Activated T-cell treated with anti-CD3 and anti-CD28 coated beads, Interleukin-2, amount 50 U/mL, for 48 hours (primary cell): Measurements from ENCODE around the gene SLC25A4.

Experiments used
- DNase-seq, 2 experiments: peaks; one replicate each; pipeline ENCODE4 v3.0.0-alpha.2; 2020

The SLC25A4 gene

DNA sequence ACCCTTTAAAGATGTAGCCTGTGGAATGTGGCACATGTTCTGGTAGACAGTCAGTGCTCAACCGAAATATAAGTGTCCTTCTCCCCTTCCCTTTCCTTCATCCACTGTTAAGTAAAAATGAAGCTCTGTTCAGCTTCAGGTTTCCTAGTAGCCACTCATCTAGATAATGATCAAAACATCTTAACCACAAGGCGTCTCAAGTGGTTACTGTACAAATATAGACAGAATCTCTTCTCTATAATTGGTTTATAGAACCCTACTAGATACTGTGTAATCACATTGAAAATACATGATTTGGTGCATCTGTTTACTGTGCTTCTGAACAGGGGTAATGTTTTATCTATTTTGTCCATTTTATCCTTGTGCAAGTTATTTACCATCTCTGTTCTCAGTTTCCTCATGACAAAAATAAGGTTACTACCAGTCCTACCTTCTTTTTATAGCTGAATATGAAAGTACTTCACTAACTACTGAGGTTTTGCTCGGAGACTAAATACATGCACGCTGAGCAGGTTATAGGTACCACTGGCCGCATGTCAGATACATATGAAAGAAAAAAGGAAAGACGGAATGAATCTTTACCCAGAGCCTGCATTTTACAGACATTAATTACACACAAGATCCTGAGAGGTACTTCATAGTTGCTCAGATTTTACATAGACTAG is 20.3 kb upstream of the SLC25A4 start:
- DNase-seq = no peak

DNA sequence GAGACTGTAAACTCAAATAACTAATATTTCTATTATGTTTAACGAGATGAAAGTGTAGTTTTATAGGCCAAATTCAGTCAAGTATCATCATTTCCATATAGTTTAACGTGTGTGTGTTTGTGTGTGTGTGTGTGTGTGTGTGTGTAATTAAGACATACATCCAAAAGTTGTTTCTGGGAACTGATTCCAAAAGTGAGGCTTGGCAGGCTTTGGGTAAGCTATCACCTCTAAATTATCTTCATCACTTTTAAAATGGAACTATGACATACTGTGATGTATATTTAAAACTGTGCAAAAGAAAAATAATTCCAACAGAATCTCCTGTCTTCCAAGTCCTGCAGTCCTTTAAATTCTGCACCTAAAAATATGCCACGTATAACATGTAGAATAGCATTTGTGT is 19.1 kb upstream of the SLC25A4 start:
- DNase-seq = no peak

DNA sequence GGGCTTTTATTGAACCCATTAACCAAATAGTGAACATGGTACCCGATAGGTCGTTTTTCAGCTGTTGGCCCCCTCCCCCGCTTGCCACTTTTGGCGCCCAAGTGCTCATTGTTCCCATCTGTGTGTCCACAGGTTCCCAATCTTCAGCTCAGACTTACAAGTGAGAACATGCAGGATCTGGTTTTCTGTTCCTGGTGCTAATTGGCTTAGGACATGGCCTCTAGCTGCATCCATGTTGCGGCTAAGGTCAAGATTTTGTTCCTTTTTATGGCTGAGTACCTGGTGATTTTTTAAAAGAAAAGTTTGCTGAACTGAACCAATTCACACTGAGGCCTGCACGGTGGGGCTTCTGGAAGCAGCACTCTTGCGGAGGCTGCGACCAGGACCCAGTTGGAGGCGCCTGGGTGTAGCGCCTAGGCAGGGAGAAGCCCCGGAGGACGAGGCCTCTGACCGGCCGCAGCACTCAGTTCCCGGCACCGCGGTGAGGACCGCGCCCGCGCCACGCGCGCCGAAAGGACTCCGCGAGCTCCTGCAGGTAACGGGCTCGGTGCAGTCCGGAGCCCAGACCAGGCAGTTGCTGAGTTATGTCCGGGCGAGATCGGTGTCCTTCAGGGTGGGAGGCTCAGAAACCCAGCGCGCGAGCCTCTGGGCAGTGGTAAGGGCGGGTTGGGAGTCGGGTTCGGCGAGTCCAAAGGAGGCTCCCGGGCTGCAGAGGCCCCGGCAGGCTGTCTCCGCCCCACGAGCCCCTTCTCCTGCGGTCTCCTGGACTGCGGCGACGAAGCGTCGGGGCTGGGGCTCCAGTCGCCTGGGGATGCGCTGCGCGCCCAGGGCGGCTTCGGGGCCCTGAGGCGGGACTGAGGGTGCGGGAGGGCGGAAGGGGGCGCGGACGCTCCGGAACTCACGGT is 15.8 kb upstream of the SLC25A4 start:
- DNase-seq = peak in 1 of 2 experiments; percentile 34

DNA sequence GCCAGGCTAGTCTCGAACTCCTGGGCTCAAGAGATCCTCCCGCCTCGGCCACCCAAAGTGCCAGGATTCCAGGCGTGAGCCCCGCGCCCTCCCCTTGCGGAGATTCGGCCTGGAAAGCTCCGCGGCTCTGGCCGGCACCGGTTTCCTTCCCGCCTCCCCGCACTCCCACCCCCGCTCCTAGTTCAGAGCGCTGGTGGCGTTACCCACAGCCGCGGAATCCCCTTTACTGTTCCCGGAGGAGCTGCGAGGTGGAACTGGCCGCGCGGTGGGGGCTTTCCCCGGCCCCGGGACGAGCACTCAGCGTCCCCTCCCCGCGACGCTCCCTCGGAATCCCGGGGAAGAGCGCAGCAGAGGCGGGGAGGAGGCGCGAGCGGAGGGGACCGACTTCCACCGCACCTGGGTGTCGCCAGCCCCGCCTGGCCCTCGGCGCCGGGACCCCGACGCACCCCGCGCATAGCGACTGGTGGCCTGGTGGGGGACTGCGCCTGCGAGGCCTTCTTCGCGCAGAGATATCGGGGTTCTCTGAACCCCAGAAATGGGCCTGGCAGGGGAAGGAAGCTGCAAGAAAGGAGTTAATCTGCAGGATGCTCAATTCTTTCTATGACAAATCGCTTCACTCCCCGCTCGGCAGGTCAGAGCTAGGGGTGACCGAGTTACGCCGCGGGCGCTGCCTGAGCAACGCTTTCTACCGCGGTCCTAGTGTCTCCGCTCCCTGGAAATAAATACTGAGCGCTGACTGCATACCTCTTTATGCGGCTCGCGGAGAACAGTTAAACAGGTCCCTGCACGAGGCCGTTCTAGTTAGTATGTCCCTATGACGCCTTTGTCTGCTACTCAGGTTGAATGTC is 14.6 kb upstream of the SLC25A4 start:
- DNase-seq = peak; percentile 44 to 51

DNA sequence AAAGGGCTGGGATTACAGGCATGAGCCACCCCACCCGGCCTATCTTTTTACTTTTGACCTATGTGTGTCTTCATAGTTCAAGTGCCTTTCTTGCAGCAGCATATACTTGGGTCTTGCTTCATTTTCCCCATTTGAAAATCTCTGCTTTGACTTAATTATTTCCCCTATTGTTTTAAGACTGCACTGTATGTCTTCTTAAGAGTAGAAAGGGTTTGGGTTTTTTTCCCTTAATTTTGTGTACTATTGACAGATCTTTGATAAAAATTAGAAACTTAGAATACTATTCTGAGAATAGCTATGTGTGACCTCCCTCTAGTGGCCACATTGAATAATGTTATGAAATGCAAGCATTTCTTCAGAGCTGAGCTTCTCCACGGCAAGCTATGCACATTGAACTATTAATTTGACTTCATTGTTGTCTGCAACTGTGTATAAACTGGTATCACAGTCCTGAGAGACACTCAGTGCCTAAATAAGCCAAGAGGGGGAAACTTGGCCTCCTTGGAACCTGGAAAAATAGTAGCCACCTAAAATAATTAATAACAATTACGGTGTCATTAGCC is 8.7 kb upstream of the SLC25A4 start:
- no peak for DNase-seq

DNA sequence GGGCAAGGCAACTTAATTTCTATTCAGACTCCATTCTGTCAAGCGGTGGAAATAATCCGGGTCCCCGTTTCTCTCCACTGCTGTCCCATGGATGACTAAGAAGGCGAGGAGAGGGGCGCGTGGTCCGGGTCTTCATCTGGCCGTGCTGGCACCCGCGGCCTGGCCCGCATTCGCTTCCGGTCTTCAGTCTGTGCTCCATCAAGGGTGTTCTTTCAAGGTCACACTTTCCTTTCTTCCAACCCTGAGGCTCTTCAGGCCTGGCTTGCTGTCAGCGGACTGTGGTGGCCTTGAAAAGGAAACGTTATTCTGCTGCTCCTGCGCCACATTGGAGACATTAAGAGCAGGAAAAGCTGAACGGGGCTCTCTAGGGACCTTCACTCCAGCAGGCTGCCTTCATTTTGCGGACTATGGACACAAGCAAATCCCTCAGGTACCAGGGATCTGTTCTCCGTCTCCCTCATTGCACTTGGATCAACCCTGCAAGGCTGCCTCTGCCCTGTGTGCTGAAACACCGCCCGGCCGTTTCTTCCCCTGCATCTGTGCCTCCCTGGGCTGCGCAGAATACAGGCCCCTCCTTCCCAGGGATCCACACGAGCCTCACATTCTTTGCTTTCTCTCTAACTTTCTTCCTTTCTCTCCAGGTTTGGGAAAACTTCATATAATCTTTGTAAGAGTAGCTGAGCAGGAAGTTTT is 5.7 kb upstream of the SLC25A4 start:
- no peak for DNase-seq

DNA sequence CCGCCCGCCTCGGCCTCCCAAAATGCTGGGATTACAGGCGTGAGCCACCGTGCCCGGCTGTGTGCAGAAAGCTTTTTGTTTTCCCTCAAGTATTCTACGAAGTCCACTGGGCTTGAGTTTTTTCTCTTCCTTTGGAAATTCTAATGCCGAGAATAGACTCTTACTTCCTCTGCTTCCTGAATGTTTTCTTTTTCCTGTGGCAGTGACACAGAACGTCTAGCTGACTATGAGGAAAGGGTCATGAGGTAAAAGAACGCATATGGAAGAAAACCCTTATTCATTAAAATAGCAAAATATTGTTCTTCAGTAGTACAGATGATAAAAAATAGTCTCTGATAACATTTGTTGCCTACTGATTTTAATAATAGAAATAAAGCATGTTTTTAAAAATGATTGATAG is 4.9 kb upstream of the SLC25A4 start:
- no peak for DNase-seq

DNA sequence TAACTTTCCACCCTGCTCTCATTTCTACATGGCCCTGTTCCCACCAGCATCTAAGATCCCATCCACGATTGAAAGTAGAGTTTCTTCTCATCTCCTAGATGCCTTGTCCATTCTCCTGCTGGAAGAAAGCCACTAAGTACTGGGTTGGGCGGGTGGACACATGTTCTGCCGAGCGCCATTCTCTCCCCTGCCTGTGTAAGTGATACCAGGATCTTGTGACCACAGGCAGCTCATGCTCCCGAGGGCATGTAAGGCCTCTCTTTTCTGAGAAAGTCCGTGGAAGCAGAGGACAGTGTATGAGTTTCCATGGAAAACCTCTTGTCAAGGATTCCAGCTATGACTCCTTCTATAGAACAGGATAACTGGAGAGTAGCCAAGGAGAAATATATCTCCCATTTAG is 3.3 kb upstream of the SLC25A4 start:
- DNase-seq = no peak

DNA sequence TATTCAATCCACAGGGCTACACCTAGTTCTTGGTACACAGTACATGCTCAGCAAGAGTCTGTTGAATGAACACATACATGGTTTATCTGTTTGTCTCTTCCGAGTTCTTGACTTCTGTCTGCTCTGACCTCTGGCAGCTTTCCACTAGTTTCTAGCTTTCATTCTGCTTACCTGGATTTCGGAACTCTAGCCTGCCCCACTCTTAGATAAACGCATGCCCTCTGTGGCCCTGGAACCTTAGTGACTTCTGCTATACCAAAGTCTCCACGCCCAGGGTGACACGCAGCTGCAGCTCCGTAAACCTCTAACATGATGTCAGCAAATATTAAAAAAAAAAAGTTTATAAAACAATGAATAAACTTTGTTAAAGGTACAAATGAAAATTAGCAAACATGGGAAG is 1.3 kb upstream of the SLC25A4 start:
- DNase-seq = no peak

DNA sequence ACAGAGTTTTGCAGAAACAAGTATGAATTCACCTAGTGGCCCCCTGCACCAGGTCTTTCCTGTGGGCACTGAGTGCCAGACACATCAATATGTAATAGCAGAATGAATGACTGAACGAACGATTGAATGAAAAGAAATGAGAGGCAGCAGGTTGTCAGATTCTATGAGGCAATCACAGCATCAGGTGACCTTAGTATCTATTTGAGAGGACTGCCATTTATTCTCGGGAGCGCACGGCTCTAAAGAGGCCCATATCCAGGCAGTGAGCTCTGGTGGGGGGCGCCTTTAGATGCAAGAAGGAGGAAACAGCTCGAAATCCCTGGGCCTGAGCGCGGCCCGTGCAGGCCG is 528 bp upstream of the SLC25A4 start:
- no peak for DNase-seq

DNA sequence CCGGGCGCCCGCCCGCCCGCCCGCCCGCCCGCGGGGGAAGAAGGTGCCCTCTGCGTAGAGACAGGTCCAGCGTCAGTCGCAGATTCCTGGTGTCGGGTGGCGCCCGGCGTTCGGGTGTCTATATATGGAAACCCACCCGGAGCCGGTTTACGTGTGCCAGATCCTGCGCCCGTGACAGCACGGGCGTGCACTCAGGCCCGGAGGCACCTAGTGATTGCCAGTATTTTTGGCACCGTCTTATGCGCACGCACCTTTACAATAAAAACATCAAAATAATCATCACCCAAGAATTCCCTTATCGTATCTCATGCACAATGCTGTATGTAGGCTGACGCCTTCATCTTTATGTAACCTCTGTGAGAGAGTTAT is 519 bp downstream of the SLC25A4 start:
- peak in 1 of 2 experiments; percentile 38 for DNase-seq

DNA sequence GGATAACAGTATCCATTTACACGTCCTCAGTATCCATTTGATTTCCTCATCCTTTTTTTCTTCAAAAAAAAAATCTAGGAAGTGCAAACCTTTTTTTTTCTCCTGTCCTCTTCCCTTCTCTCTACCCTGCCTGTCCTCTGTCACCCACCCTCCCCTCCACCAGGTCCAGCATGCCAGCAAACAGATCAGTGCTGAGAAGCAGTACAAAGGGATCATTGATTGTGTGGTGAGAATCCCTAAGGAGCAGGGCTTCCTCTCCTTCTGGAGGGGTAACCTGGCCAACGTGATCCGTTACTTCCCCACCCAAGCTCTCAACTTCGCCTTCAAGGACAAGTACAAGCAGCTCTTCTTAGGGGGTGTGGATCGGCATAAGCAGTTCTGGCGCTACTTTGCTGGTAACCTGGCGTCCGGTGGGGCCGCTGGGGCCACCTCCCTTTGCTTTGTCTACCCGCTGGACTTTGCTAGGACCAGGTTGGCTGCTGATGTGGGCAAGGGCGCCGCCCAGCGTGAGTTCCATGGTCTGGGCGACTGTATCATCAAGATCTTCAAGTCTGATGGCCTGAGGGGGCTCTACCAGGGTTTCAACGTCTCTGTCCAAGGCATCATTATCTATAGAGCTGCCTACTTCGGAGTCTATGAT is 1.7 kb downstream of the SLC25A4 start:
- DNase-seq = no peak

DNA sequence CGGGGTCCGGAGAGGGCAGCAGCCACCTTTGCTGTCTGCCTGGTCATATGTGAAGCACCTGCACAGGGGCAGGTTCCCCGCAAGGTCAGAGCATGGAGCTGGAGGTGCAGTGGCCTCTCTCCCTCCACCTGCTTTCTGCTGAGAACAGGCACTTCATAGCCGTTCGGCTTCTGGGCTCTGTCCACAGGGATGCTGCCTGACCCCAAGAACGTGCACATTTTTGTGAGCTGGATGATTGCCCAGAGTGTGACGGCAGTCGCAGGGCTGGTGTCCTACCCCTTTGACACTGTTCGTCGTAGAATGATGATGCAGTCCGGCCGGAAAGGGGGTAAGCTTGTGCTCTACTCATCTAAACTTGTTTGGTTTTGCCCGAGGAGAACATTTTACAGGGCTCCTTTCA is 2.5 kb downstream of the SLC25A4 start:
- no peak for DNase-seq

DNA sequence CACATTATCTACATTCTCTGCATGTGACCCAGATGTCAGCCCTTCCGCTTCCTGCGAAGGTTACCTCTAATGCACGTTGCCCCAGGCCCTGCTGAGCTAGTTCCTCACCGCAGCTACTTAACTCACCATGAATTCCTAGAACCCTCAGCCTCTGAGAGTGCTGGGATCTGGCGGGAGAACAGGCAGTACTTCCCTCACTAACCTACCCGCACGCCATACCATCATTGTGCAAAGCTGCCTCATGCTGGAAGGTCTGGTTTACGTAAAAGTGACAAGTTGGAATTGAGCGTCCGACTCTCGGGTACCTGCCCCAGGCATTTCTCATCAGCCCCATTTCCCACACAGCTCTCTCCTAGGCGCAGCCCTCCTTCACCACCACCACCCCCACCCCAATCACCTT is 6.3 kb downstream of the SLC25A4 start:
- DNase-seq = no peak

DNA sequence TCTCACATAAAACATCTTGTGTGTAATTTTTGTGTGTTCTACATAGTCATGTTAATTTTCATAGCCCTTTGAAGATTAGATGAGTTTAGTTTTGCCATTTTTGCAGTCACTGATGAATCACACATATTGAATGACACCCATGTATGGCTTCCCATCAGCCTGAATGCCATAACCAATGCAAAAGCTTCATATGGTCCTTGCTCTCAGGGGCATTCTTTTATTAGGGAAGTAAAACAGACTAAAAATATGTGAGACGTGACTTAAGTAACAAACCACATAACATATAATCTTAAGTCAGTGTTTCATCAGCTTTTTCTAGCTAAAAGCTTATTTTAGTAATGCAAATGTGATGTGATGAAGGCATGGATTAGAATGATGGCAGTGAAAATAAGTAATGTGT is 8.2 kb downstream of the SLC25A4 start:
- DNase-seq = no peak

DNA sequence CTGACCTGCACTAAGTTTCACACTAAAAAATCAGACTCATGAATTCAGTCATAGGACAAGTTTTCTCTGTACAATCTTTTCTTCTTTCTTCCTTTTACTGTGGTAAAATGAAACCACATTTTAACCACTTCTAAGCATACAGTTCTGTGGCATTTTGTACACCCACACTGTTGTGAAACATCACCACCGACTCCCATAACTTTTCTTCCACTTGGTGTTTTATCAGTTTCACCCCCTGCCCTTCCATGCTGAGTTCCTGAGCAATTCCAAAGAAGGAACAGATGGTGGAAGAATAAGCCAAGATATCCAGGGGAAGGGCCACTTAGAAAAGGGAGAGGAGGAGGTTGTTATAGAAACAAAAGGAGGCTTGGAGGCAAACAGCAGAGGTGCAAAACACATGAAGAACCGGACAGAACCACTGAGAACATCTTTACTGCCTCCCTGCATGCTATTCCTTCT is 22.6 kb downstream of the SLC25A4 start:
- peak; percentile 35 to 41 for DNase-seq

DNA sequence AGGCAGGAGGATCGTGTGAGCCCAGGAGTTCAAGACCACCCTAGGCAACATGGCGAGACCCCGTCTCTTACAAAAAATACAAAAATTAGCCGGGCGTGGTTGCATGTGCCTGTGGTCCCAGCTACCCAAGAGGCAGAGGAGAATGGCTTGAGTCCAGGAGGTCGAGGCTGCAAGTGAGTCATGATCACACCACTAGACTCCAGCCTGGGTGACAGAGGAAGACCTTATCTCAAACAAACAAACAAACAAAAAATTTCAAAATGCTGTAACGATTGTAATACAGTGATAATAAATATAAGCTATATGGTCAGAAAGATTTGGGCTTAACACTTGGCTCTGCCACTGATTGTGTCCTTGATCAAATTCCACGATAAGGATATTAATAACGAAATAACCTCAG is 24.2 kb downstream of the SLC25A4 start:
- DNase-seq = no peak

DNA sequence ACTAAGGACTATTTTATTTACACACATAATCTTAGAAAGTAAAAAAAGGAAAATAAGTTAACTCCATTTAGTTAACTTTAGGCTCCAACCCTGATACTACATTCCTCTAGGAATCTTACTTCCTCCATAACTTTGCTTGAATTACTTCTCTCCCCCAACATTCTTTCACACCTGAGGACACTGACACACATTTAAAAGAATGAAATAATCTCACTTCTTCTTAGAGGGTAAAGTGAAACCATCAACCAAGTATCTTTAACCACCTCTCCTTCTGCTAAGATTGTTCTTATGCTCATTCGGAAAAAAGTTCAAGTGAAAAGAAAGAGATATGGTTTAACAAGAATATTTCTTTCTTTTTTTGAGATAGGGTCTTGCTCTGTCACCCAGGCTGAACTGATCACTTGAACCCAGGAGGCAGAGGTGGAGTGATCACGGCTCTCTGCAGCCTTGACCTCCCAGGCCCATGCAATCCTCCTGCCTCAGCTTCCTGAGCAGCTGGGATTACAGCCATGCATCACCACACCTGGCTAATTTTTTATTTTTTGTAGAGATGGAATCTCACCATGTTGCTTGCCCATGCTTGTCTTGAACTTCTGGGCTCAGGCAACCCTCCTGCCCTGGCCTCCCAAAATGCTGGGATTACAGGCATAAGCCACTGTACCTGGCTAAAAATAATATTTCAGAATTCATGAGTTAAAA is 28.5 kb downstream of the SLC25A4 start:
- no peak for DNase-seq

DNA sequence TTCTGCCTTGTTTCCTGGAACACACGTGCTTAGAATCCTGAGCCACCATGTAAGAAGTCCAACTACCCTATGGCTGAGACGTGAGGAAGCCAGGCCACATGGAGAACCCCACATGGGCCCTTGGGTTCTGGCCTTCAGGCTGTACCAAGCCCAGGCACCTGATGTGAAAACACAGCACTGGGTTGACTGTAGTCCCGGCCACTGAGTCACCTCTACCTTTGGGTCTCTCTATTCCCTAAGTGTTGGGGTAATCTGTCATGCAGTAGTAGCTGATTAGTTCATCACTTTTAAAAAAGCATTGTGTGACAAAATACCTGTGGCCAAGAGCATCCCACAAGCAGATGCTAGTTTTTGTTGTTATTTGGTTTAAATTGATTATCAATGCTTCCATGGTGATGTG is 36.4 kb downstream of the SLC25A4 start:
- no peak for DNase-seq

DNA sequence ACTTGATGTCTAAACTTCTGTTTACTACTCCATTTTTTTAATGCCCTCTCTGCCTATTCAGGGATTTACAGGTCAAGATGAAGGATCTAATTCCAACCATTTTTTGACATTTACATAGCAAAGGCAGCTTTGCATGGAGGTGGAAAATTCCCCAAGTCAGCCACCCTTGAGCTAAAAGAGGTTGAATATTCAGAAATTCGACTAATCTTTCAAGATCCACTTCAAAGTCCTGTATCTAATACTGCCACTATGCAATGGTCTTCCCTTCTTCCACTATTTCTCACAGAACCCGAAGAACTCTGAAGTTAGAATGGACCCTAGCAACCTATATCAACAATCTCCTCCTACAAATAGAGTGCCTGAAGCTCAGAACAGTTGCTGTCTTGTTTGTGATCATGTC is 39.2 kb downstream of the SLC25A4 start:
- DNase-seq = no peak

DNA sequence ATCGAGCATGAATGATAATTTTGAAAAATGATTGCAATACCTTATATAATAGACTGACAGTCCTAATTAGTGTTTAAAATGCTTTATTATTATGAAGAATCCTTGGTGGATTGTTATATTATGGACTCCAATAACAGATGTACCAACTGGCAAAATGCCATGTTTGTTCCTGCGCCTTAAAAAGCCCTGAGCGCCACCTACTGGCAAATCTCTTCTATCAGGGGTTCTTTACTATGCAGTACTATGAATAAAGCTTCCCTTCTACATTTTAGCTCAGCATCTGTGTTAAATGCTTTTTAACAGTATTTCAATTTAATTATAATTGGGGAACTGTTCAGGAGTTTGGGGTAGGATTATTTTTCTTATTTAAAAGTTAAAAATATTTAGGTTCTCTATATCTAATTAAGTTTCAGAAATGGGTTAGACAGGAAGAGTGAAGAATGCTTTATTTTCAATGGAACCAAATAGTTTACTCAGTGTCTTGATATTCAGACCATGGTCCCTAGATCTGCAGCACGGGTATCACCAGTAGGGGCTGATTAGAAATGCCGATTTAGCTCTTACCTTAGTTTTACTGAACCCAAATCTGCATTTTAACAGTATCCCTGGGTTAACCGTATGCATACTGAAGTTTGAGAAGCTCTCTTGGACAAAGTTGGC is 40.7 kb downstream of the SLC25A4 start:
- peak; percentile 74 to 77 for DNase-seq
